Inferior parietal cortex (tissue), 1 donor: Measurements from ENCODE around the gene MPHOSPH9.

Source experiments
- DNase-seq: peaks from one replicate; pipeline ENCODE4 v3.0.0-alpha.2; 2016; ENCODE audit errors: extremely low spot score

Gene MPHOSPH9

DNA sequence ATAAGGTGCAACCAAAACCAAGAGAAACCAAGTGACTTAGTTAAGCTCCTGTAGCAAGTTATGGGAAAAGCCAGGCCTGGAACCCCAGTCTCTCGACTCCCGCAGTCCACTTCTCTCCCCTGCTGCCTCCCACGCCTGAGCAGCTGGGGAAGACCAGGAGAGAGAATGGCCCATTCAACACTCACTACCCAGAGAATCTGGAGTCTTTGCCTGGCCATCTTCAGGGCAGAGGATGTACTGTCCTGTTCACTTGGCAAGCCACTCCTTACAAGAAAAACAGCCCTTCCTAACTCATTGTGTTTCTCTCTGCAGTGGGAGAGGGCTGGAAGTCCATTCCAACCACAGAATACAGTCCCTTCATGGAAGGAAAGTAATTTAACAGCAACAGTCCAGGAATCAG lies 83.9 kb downstream of the MPHOSPH9 start:
- DNase-seq, result no peak

DNA sequence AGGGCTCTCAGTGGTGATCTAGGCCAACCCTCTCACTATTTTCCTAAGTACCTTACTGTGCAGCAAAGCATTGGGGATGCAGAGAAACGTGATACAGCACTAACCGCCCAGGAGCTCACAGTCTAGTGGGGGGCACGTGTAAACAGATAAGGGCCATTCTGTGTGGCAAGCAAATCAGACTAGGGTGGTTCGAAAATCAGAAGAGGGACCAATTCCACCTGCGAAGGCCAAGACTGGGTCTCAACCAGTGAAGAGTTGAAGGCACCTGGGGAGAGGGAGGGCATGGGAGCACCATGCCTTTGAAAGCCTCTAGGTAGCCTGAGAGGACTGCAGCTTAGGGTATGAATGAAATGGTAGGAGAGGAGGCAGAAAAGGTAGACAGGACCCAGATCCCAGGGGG lies 84.3 kb downstream of the MPHOSPH9 start:
- no peak for DNase-seq

DNA sequence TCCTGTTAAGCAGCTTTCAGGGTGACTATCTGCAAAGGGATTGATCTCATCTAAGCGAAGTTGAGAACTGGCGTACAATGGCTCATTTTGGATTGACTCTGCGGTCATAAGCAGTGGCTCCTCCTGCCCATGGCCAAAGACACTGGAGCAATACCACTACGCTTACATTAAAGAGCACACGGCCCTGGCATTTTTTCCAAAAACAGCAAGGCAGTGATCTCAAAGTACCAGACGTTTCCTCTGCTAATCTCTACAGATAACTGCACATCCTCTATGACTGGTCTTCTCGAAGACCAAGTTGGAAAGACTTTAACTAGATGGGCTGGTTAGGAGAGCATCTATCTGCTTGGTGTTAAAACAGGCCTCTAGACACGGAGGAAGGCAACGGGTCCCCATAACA lies 84.7 kb downstream of the MPHOSPH9 start:
- no peak for DNase-seq

DNA sequence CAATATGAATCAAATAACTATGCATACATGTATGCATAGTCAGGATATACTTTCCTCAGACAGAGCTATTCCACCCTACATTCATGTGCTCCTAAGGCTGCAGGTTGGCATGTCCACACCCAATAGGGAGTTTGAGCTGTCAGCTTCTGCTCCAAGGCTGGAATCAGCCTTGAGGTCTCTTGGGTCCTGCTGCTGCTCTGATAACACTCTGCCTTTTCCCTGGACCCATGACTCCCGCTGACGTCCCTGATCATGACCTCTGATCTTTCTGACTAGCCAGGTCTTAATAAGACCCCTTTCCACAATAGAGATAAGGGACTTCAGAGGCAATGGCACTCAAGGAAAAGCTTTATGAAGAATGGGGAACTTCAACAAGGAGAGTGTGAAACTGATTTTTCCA lies 87.7 kb downstream of the MPHOSPH9 start:
- no peak for DNase-seq

DNA sequence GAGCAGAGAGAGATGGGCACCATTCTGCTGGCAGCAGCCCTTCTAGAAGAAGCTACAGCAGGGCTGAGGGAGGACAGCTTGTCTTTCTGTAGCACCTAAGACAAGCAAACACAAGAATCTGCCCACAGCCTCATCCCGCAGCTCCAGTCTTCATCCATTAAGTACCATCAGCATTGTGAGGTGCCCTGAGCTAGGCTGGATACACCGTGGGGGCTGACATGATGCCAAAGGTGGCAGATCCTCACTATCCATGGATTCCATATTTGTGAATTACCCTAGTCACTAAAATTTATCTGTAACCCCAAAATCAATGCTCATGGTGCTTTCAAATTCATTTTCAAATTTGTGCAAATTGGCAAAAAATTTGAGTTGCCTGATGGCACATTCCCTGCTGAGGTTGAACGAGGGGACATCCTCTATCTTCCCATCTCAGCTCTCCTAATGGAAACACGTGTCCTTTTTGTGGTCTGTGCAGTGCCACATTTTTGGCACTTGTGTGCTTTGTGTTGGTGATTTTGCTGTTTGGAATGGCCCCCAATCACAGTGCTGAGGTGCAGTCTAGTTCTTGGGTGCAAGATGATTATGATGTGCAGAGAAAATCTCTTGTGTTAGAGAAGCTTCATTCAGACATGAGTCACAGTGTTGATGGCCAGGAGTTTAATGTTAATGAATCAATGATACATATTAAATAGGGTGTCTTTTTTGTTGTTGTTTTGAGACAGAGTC lies 89.0 kb downstream of the MPHOSPH9 start:
- DNase-seq, result no peak

DNA sequence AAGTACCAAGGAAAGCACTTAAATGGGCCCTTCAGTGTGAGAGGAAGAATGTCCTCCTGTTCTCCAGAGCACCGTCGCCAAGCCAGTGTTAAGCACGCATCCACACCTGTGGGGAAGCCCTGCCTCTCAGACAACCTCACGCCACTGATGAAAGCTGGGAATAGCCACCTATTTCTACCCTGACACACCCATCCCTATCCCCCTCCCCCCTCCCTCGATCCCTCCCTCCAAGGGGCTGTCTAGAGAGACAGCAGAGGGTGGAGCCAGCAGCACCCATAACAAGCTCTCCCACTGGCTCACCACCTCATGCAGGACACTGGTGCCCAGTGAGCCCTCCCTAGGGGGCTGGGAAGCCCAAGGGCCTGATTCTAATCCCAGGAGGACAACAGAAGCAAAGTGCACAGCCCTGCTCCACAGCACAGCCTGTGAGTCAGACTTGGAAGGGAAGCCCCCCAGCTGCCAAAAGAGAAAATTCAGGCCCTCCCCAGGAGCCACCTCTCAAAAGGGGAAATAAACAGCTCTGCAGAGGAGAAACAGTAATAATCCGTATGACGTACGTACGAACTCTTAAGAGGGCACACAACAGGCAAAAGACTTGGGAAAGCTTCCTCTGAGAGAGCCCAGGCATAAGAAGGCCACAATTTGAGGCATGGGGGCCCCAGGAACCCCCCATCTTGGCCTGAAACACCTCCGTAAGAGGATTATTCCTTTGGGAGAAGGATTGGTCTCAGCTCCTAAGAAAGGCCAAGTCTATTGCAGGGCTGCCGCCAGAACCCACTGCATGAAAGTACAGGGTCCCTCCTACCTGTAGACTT lies 89.8 kb downstream of the MPHOSPH9 start:
- no peak for DNase-seq

DNA sequence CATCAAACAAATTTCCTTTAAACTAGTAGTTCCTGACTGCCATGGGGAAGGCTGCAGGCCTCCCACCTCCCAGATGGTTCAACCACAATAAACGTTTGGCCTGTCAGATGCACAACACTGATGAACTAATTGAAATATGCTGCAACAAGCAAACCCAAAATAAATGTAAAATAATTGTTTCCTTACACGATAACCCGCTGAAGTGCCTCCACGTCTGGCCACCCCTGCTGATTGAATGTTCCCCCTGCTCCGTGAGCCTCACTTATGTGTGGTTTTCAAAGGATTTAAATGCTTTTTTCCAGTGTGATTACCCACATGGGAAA lies 90.5 kb downstream of the MPHOSPH9 start:
- no peak for DNase-seq

DNA sequence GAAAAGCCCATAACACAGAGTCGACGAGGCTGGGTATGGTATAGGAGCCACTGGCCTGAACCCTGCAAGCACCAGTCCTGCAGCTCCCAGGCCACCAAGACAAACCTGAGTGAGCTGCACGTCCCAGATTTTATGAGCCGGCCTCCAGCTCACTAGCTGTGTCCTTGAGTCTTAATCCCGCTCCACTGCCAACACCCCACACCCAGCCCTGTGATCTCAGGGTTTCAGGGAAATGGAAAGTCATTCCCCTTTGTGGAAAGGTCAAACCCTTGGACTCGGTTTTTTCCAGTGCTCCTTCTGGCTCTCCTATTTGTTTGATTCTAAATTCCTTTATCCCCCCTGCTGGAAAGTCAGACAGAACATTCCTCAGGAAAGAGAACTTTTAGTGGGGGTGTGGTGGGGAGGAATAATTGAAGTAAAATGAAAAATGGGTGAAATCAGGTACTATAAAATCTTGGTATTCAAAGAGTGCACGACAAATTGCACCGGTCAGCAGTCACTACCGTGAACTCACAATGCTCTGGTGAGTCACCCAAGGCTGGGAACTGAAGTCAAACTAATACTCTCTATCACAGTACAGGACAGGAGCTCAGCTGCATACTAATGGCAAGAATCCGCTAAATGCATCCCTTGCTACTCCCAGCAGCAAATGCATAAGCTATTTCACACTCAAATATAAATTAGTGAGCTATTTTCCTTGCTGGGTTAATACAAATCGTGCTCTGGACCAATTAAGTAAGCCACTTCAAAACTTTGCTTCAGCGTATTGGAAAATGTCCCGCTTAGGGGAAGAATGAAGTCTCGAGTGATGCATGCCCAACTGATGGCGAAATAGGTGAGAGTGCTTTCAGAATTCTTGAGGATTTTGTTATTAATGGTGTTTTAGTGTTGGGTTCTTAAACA lies 91.1 kb downstream of the MPHOSPH9 start:
- DNase-seq, result no peak

DNA sequence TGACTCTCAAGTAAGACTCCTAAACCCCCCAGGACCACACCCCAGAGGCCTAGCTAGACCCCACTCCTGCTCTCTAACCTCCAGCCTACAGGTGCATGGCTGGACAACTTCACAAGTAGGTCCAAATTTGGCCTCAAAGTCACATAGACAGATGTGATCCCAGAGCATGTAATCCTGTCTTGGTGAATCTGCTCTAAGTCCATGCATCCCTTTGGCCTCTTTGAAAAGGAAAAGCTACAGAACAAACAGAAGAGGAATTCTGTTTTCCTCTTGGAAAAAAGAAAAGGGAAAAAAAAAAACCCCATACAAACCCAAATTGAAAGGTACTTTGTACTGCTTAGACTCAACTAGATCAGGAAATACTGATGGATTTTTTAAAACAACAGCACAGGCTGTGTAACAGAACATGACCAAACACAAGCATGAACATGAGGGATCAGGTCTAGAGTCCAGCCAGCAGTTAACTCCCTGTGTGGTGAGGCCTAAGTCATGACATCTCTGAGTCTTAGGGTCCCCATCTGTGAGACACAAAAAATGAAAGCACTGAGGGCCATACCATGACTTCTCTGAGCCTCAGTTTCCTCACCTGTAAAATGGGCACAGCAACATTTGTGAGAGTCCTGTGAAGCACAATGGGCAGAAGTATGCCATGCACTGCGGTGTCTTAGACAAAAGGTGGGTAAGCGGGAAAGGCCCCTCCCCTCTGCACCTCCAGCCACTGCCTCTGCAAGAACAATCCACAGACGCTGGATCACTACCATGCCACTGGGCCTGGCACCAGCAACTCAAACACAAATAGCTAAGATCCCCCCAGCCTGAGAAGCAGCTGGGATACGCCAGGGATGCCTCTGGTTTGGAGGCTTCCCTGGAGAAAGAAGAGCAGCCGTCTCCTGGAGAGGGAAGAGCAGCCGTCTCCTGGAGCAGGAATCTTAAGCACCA lies 92.0 kb downstream of the MPHOSPH9 start:
- no peak for DNase-seq

DNA sequence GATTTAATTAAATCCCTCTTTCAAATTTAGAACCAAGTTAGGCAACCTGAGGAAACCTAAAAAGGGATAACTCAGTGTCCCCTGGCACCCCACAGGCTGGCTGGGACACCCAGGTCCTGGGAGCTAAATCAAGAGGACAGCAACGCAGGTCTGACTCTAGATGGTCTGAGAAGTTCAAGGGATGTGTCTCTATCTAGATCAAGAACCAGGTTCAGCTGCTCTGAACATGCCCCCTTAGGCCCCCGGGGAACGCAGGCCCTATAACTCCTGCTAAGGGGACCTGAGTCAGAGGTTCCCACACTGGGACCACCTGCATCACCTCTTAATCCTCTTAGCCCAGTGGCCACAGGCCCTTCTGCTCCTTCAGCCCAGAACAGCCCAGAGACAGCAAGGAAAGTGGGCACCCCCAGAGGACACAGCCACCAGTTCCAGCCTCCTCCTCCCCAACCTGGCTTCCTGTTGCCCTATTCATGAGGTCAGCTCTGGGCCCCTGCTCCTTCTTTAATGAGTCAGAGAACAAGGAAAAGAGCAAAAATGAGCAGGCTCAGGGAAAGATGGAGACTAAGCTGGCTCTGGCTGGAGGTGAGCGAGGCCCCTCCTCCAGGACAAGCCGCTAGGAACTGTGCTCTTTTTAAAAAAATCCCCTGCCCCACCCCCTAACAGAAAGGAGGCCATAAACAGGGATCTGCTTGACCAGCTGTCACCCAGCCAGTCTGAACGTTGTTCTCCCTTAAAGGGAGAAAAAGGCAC lies 92.8 kb downstream of the MPHOSPH9 start:
- no peak for DNase-seq

DNA sequence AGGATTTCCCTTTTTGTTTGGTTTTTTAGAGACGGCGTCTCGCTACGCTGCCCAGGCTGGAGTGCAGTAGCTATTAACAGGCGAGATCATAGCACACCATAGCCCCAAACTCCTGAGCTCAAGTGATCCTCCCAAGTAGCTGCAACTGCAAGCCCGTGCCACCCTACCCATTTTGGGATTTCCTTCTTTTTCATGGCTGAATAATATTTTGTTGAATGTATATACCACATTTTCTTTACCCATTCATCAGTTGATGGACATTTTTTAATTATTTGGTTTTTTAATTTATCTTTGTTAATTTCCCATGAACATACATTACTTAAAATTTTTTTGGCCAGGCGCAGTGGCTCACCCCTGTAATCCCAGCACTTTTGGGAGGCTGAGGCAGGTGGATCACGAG lies 97.3 kb downstream of the MPHOSPH9 start:
- no peak for DNase-seq

DNA sequence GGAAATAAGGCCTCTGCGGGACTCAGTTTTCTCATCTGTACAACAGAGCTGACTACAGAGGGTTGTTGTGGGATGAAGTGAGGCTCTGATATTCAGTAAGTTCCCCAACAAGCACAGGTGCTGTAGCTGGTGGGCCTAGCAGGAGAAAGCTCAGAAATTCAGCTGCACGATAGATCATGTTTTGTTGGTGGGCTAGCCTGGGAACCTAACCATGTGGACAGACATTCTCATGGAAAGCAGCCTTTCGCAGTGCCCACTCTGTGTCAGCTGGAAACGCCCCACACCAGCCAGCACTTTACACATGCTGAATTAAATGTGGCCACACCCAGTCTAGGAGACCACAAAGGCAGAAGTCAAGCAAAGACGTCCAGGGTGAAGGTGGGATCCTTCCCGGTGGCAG lies 98.1 kb downstream of the MPHOSPH9 start:
- no peak for DNase-seq

DNA sequence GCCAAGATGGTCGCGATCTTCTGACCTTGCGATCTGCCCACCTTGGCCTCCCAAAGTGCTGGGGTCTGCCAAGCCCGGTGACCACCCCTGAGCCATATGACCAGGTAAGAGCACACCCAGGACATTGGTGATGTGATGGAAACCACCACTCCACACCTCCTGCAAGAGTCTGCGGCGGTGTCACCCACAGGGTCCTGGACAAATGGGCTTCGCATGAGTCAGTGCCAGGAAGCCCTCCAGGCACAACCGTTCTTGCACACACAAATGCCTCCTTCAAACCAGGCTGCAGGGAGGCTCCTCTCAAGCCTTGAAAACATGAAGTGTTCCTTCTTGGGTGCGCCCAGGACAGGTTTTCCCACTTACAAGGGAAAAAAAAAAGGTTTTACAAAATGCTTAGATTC lies 98.7 kb downstream of the MPHOSPH9 start:
- DNase-seq, result no peak

DNA sequence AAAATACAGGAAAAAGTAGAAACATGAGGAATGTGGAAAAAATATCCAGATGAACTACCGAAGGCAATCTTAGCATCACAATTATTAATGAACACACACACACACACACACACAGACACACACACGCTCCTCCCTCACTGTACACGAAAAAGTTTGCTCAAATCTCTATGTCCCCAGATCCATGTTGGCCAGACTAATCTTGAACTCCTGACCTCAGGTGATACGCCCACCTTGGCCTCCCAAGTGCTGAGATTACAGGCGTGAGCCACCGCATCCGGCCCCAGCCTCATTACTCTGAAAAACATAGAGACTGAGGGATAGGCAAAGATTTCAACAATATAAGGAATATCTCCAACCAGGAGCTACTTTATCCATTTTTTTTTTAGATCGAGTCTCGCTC lies 99.2 kb downstream of the MPHOSPH9 start:
- DNase-seq, result no peak

DNA sequence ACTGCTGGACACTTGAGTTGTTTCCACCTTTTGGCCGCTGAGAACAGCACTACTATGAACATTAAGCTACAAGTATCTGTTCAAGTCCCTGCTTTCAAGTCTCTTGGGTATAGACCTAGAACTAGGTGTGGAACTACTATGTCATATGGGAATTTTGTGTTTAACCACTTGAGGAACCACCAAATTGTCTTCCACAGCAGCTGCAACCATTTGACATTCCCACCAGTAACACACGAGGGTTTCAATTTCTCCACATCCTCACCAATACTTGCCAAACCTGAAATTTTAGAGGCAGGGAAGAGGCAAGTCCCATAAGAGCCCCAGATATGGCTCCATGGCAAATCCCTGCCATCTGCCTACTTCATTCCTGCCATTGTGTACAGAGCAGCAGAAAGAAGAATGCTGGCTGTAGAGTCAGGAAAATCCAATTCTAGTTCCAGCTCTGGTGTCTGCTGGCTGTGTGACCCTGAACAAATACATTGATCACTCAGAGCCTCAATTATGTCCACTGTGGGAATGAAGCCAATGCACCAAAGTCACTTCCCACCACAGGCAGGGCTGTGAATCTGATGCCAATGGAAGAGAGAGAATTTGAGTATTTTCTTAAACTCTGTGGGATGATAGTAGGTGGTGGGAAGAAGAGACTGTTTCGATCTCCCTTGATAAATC lies 99.9 kb downstream of the MPHOSPH9 start:
- no peak for DNase-seq

DNA sequence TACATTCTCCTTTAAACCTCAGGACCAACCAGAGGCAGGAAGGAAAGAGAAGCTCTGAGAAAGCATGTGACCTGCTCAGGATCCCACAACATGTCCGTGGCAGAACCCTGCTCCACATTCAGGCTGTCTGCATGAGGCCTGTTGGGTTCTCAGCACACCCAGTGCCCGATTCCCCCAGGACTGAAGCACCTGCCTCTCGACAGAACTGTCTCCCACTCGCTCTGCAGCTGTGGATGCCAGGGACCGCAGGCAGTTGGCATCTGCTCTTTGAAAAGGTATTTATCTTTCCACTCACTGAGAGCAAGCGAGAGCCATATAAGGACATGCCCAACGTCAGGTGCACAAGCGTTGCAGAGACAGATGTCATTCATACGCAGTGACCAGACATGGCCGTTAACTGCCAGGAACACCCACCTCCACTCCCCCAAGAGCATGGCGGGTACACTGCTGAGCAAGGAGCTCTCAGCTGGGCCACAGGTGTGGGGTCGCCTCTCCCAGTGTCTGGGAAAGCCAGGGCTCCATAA lies 101.0 kb downstream of the MPHOSPH9 start:
- no peak for DNase-seq

DNA sequence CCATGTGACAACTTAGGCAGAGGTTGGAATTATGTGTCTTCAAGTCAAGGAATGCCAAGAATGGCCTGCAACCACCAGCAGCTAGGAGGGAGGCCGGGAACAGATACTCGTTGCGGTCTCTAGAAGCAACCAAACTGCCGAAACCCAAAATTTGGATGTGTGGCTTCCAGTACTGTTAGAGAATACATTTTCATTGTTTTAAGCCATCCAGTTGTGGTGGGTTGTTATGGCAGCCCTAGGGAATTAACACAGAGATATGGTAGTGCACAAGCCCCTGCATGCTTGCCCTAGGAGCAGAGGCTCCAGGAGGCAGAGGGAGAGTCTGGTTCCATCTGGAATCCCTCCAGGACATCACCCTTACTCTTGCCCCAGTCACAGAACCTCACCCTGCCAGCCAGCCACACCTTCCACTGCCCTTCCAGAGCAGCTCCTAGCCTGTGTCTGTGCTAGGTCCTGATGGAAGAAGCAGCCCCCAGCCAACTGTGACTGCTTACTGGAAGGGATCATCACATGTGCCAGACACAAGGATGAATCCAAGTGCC lies 101.6 kb downstream of the MPHOSPH9 start:
- no peak for DNase-seq

DNA sequence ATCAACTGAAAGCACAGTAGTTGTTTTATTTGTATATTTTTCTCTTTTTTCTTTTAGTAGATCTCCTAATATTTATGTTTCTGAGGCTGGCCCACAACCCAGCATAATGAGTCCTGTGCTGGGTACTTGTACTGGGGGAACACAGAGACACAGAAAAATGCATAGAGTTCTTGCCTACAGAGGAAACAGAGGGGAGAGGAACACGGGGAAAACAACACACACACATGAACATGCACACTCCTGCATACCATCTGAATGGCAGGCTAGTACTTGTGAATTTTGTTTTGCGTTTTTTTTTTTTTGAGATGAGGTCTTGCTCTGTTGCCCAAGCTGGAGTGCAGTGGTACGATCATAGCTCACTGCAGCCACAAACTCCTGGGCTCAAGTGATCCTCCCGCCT lies 103.3 kb downstream of the MPHOSPH9 start:
- no peak for DNase-seq

DNA sequence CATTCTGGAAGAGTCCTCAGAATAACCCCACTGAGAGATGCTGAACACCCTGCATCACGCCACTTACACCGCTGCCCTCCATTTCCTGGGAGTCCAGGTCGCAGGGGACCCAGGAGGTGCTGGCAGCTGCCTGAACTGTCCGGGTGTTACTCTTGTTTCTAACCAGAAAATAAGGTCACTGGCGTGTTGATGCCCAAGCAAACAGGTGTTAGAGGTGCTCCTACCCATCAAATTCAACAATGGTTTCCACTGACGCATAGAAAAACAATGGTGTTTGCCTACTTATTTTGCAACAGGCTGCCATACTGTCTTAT lies 105.8 kb downstream of the MPHOSPH9 start:
- DNase-seq, result no peak
